ENCODE measurements around the gene BOLL. TPM values are rescaled to one million over a fixed set of nuclear protein-coding genes. Genes with fewer than 3 reads are reported as not detected.

Gene BOLL
- total and polyA plus RNA-seq, 2 experiments from 2014 or later: 2.0 TPM; not detected in 1

DNA sequence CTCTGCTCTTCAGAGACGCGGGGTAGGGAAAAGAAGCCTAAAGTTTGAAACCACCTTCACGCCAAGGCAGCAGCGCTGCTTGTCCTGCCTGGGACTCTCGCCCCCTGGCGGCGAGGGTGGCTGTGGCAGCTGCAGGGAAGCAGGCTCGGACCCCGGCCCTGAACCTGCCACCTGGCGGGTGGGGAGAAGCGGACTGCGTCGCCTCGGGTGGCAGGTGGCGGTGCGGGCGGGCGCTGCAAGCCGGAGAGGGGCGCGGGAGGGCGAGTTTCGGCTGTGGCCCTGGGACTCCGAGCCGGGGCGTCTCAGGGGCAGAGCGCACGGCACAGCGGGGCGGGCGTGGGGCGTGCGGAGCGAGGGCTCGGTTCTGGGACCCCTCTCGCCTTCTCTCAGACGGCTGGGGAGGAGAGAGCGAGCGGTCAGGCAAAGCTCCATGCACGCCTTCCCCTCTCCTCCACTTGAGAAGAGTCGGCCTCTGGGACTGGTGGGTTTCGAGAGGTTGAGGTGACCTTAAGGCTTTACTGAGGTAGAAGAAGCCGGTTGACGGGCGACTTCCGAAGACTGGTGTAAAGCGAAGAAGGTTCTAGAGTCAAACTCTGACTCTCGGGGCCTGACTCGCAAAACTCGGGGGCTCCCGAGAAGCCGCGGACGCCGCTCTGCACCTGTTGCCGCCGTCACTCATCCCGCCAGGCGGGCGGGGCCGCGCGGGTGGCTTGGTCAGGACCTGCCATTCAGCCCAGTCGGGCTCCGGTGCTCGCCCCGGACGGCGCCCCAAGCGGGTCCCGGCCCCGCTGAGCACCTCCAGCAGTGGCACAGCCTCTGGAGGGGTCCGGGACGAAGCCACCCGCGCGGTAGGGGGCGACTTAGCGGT, 1.1 kb upstream of the BOLL start:
- H3K4me1 ChIP-seq (ENCODE audit: insufficient read depth): no peaks in the 10 kb centered on the region
- H3K79me2 ChIP-seq (replicated peaks; ENCODE audit: insufficient read depth): no peaks in the 10 kb centered on the region
- Mint-ChIP-seq H3K9me3 (peaks cover 11% of the 10 kb centered on the region; the same call in 2 of the 3 replicates), H3K4me3 (peak overlapping the region; percentile 63), H3K4me1 (no peaks in the 10 kb centered on the region), H3K27ac (no peak overlapping the region), H3K36me3 (ENCODE audit: low read depth) (peaks cover 3% of the 10 kb centered on the region; the same call in 2 of the 3 replicates), H3K27me3 (ENCODE audit: insufficient read depth, low read depth, poor library complexity) (peaks cover 17% of the 10 kb centered on the region)
- DNase-seq (ENCODE audit: low spot score) (peak; percentile 94), ATAC-seq (peak; percentile 85)
- H3K27ac ChIP-seq (ENCODE audit: low read depth): no peak overlapping the region
- TF ChIP-seq JUNB (IDR thresholded peaks at IDR 0.05; ENCODE audit: unreplicated experiment) (no peak), ZNF114 (CRISPR knock-in tag; IDR thresholded peaks at IDR 0.05) (no peak), NANOG (IDR thresholded peaks at IDR 0.05; ENCODE audit: borderline replicate concordance) (no peak), ZNF331 (CRISPR knock-in tag; IDR thresholded peaks at IDR 0.05; ENCODE audit: low read depth) (no peak), STAT1 (IDR thresholded peaks at IDR 0.05; ENCODE audit: unreplicated experiment) (no peak), EZH2phosphoT487 (IDR thresholded peaks at IDR 0.05; ENCODE audit: unreplicated experiment) (no peak), POLR2AphosphoS5 (IDR thresholded peaks at IDR 0.05; ENCODE audit: low read depth) (no peak), CREB1 (CRISPR knock-in tag; IDR thresholded peaks at IDR 0.05; ENCODE audit: low read depth) (peak; percentile 47; the same call in 1 of the 2 replicates), EZH2 (IDR thresholded peaks at IDR 0.05; ENCODE audit: low read depth, unreplicated experiment) (no peak)
- TF ChIP-seq, protein P1, sequence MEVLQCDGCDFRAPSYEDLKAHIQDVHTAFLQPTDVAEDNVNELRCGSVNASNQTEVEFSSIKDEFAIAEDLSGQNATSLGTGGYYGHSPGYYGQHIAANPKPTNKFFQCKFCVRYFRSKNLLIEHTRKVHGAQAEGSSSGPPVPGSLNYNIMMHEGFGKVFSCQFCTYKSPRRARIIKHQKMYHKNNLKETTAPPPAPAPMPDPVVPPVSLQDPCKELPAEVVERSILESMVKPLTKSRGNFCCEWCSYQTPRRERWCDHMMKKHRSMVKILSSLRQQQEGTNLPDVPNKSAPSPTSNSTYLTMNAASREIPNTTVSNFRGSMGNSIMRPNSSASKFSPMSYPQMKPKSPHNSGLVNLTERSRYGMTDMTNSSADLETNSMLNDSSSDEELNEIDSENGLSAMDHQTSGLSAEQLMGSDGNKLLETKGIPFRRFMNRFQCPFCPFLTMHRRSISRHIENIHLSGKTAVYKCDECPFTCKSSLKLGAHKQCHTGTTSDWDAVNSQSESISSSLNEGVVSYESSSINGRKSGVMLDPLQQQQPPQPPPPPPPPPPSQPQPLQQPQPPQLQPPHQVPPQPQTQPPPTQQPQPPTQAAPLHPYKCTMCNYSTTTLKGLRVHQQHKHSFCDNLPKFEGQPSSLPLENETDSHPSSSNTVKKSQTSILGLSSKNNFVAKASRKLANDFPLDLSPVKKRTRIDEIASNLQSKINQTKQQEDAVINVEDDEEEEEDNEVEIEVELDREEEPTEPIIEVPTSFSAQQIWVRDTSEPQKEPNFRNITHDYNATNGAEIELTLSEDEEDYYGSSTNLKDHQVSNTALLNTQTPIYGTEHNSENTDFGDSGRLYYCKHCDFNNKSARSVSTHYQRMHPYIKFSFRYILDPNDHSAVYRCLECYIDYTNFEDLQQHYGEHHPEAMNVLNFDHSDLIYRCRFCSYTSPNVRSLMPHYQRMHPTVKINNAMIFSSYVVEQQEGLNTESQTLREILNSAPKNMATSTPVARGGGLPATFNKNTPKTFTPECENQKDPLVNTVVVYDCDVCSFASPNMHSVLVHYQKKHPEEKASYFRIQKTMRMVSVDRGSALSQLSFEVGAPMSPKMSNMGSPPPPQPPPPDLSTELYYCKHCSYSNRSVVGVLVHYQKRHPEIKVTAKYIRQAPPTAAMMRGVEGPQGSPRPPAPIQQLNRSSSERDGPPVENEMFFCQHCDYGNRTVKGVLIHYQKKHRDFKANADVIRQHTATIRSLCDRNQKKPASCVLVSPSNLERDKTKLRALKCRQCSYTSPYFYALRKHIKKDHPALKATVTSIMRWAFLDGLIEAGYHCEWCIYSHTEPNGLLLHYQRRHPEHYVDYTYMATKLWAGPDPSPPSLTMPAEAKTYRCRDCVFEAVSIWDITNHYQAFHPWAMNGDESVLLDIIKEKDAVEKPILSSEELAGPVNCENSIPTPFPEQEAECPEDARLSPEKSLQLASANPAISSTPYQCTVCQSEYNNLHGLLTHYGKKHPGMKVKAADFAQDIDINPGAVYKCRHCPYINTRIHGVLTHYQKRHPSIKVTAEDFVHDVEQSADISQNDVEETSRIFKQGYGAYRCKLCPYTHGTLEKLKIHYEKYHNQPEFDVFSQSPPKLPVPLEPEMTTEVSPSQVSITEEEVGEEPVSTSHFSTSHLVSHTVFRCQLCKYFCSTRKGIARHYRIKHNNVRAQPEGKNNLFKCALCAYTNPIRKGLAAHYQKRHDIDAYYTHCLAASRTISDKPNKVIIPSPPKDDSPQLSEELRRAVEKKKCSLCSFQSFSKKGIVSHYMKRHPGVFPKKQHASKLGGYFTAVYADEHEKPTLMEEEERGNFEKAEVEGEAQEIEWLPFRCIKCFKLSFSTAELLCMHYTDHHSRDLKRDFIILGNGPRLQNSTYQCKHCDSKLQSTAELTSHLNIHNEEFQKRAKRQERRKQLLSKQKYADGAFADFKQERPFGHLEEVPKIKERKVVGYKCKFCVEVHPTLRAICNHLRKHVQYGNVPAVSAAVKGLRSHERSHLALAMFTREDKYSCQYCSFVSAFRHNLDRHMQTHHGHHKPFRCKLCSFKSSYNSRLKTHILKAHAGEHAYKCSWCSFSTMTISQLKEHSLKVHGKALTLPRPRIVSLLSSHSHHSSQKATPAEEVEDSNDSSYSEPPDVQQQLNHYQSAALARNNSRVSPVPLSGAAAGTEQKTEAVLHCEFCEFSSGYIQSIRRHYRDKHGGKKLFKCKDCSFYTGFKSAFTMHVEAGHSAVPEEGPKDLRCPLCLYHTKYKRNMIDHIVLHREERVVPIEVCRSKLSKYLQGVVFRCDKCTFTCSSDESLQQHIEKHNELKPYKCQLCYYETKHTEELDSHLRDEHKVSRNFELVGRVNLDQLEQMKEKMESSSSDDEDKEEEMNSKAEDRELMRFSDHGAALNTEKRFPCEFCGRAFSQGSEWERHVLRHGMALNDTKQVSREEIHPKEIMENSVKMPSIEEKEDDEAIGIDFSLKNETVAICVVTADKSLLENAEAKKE (CRISPR knock-in tag; IDR thresholded peaks at IDR 0.05): peak; percentile 20; the same call in 1 of the 2 replicates
- TF ChIP-seq, protein P2, sequence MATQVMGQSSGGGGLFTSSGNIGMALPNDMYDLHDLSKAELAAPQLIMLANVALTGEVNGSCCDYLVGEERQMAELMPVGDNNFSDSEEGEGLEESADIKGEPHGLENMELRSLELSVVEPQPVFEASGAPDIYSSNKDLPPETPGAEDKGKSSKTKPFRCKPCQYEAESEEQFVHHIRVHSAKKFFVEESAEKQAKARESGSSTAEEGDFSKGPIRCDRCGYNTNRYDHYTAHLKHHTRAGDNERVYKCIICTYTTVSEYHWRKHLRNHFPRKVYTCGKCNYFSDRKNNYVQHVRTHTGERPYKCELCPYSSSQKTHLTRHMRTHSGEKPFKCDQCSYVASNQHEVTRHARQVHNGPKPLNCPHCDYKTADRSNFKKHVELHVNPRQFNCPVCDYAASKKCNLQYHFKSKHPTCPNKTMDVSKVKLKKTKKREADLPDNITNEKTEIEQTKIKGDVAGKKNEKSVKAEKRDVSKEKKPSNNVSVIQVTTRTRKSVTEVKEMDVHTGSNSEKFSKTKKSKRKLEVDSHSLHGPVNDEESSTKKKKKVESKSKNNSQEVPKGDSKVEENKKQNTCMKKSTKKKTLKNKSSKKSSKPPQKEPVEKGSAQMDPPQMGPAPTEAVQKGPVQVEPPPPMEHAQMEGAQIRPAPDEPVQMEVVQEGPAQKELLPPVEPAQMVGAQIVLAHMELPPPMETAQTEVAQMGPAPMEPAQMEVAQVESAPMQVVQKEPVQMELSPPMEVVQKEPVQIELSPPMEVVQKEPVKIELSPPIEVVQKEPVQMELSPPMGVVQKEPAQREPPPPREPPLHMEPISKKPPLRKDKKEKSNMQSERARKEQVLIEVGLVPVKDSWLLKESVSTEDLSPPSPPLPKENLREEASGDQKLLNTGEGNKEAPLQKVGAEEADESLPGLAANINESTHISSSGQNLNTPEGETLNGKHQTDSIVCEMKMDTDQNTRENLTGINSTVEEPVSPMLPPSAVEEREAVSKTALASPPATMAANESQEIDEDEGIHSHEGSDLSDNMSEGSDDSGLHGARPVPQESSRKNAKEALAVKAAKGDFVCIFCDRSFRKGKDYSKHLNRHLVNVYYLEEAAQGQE (IDR thresholded peaks at IDR 0.05; ENCODE audit: unreplicated experiment): no peak
- TF ChIP-seq, protein P3, sequence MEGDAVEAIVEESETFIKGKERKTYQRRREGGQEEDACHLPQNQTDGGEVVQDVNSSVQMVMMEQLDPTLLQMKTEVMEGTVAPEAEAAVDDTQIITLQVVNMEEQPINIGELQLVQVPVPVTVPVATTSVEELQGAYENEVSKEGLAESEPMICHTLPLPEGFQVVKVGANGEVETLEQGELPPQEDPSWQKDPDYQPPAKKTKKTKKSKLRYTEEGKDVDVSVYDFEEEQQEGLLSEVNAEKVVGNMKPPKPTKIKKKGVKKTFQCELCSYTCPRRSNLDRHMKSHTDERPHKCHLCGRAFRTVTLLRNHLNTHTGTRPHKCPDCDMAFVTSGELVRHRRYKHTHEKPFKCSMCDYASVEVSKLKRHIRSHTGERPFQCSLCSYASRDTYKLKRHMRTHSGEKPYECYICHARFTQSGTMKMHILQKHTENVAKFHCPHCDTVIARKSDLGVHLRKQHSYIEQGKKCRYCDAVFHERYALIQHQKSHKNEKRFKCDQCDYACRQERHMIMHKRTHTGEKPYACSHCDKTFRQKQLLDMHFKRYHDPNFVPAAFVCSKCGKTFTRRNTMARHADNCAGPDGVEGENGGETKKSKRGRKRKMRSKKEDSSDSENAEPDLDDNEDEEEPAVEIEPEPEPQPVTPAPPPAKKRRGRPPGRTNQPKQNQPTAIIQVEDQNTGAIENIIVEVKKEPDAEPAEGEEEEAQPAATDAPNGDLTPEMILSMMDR (conservative IDR thresholded peaks at IDR 0.05; ENCODE audit: low read depth in 2 of 2): peak; percentile 79 to 99
- TF ChIP-seq, protein P4, sequence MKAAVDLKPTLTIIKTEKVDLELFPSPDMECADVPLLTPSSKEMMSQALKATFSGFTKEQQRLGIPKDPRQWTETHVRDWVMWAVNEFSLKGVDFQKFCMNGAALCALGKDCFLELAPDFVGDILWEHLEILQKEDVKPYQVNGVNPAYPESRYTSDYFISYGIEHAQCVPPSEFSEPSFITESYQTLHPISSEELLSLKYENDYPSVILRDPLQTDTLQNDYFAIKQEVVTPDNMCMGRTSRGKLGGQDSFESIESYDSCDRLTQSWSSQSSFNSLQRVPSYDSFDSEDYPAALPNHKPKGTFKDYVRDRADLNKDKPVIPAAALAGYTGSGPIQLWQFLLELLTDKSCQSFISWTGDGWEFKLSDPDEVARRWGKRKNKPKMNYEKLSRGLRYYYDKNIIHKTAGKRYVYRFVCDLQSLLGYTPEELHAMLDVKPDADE (IDR thresholded peaks at IDR 0.05): no peak
- H3K9me2 ChIP-seq (ENCODE audit: insufficient read depth): no peaks in the 10 kb centered on the region
- no peaks in the 10 kb centered on the region for H3K36me3 ChIP-seq (ENCODE audit: insufficient read depth)
- H3K4me3 ChIP-seq: peak overlapping the region; percentile 79
- 0 out of 2 replicates have a peak, but pooled peaks cover 5% of the 10 kb centered on the region for H3F3A ChIP-seq (replicated peaks; ENCODE audit: low read depth)
- peak overlapping the region; percentile 97 for H2AFZ ChIP-seq
- H4K20me1 ChIP-seq (replicated peaks; ENCODE audit: insufficient read depth): no peaks in the 10 kb centered on the region
- peak overlapping the region; percentile 95 for H3K4me2 ChIP-seq
- peaks cover 34% of the 10 kb centered on the region for H3K27me3 ChIP-seq (ENCODE audit: insufficient read depth)
